Lower leg skin (tissue), 4 donors: ENCODE results near the gene ZFHX3. TPM values are rescaled to one million over a fixed set of nuclear protein-coding genes. Genes with fewer than 3 reads are reported as not detected.

ENCODE experiments used
- DNase-seq, 2 donors: peaks; one replicate each; pipeline ENCODE4 v3.0.0-alpha.2; 2019; ENCODE audit warnings: low spot score in 2 of 2
- H3K4me3 ChIP-seq: fragments of 200-600 bp; sonication (generic); 2 replicates; pipeline ENCODE4 v1.5.1; 2017; ENCODE audit warnings: mild to moderate bottlenecking, low read depth; ENCODE audit not compliant: poor library complexity, severe bottlenecking
- CTCF ChIP-seq, 3 donors: fragments of 450-650 bp; IDR thresholded peaks; one replicate each; pipeline ENCODE4 v1.5.1; 2016; ENCODE audit warnings: antibody characterized with exemption in 3 of 3, mild to moderate bottlenecking in 3 of 3, moderate library complexity in 2 of 3
- POLR2A ChIP-seq, 2 donors: fragments of 450-650 bp; IDR thresholded peaks; one replicate each; pipeline ENCODE4 v1.6.1; 2016 to 2017; ENCODE audit warnings: antibody characterized with exemption in 2 of 2, mild to moderate bottlenecking in 1 of 2, moderate library complexity in 1 of 2
- WGBS, 2 donors: methylation state at CpG; one replicate each; pipeline ENCODE4 v1.1.5; 2018; 5-methylcytosine and 5-hydroxymethylcytosine counted together
- intact Hi-C: fragments of 100-400 bp; cut with DNase I; formaldehyde crosslinking; loops from one replicate; pipeline ENCODE4 v1.15.0; 2023; ENCODE audit warnings: low total_unique reads
- total RNA-seq, 4 donors: library from RNA; depleted of rRNA; stranded (reverse); fragments of >200 nt; gene quantifications; one replicate each; pipeline ENCODE4 v1.1.0, GENCODE V29; 2016

Gene ZFHX3
- total RNA-seq, 4 donors from 2014 or later = 3.4 to 14.9 (median 10.0) TPM

- intact Hi-C loops = no loop called here
- DNase-seq = no peak
- WGBS, 2 donors = 1% methylated on average over 56 to 66 of the region's 72 CpGs
- H3K4me3 ChIP-seq = peak overlapping the region; percentile 73
- no peak for TF ChIP-seq CTCF (IDR thresholded peaks at IDR 0.05)
- TF ChIP-seq POLR2A (IDR thresholded peaks at IDR 0.05) = no peak
These were observed 10.9 kb upstream of the ZFHX3 start for GRCh38 chr16:73058616-73059409.

- intact Hi-C loops = no loop called here
- TF ChIP-seq POLR2A (IDR thresholded peaks at IDR 0.05) (no peak), CTCF (IDR thresholded peaks at IDR 0.05) (no peak)
These were observed 10.3 kb upstream of the ZFHX3 start for GRCh38 chr16:73058221-73058615.

GRCh38 chr16:73057291-73058210 is 9.6 kb upstream of the ZFHX3 start:
- WGBS, 2 donors = 2 to 4% methylated on average over 44 to 48 of the region's 101 CpGs

More at GRCh38 chr16:73058221-73058615, 10.3 kb upstream of the ZFHX3 start:
- no peak for DNase-seq
- H3K4me3 ChIP-seq = peak overlapping the region; percentile 73
- WGBS, 2 donors = 0% methylated on average over 57 to 61 of the region's 61 CpGs

GRCh38 chr16:73056921-73057290 is 9.0 kb upstream of the ZFHX3 start:
- H3K4me3 ChIP-seq = no peak overlapping the region
- intact Hi-C loops = no loop called here
- TF ChIP-seq POLR2A (IDR thresholded peaks at IDR 0.05) (no peak), CTCF (IDR thresholded peaks at IDR 0.05) (no peak)
- no peak for DNase-seq
- 52 to 55% methylated on average over 6 of the region's 6 CpGs for WGBS, 2 donors

More at GRCh38 chr16:73057291-73058210, 9.6 kb upstream of the ZFHX3 start:
- TF ChIP-seq POLR2A (IDR thresholded peaks at IDR 0.05) = no peak
- H3K4me3 ChIP-seq = peak overlapping the region; percentile 73
- intact Hi-C loops = no loop called here
- no peak for DNase-seq

- TF ChIP-seq CTCF (IDR thresholded peaks at IDR 0.05) (no peak), POLR2A (IDR thresholded peaks at IDR 0.05) (no peak)
- intact Hi-C loops = no loop called here
- 82 to 84% methylated on average over 7 of the region's 7 CpGs for WGBS, 2 donors
- no peak overlapping the region for H3K4me3 ChIP-seq
- DNase-seq = no peak
These were observed 8.5 kb upstream of the ZFHX3 start for GRCh38 chr16:73056448-73056847.
